HCT116 (cell line): ENCODE data around the gene MAP3K5. TPM values are rescaled to one million over a fixed set of nuclear protein-coding genes. Genes with fewer than 3 reads are reported as not detected.
A peak's percentile ranks its signal among the peaks of the same experiment; 100 is the strongest.

Source experiments
- ATAC-seq: fragments of 200-7000 bp; cut with Tn5 transposase; 2 replicates; pipeline ENCODE4 v1.9.1; 2020; ENCODE audit warnings: mild to moderate bottlenecking, moderate library complexity
- BruUV-seq: library from RNA; stranded (reverse); fragments of 400-500 nt; replicated peaks from 2 replicates; lab custom pipeline; 2021; lab: Mats Ljungman, UMichigan
- CTCF ChIA-PET: fragments of 300-600 bp; sonication (Branson Sonifier 250); formaldehyde crosslinking; loops from one replicate; lab custom pipeline; 2021; ENCODE audit warnings: antibody characterized with exemption; lab: Charles Lee
- POLR2A ChIA-PET: fragments of 300-600, 350-600 bp; sonication (Branson Sonifier 250); formaldehyde crosslinking; loops from one replicate; lab custom pipeline; 2021; ENCODE audit warnings: antibody characterized with exemption; lab: Charles Lee
- RAD21 ChIA-PET, 2 experiments: fragments of 300-600 bp; sonication (Branson Sonifier 250); formaldehyde crosslinking; loops; one replicate each; lab custom pipeline; 2023; ENCODE audit warnings: low total read pairs in 2 of 2; ENCODE audit not compliant: uncharacterized antibody in 2 of 2, unreplicated experiment in 2 of 2, low non-redundant PET in 1 of 2; lab: Charles Lee
- DNase-seq: peaks from one replicate; pipeline ENCODE4 v3.0.0-alpha.2; 2010; ENCODE audit warnings: low read depth, low spot score
- H2AFZ ChIP-seq: fragments of 200-600 bp; shearing (Covaris generic), sonication (generic); 2 replicates; pipeline ENCODE4 v1.6.1; 2017; ENCODE audit warnings: low read depth, mixed run types, mixed read lengths, antibody characterized with exemption, low read length; ENCODE audit not compliant: poor library complexity, severe bottlenecking
- H3K27ac ChIP-seq: 2 replicates; pipeline ENCODE4 v1.5.1; 2012; ENCODE audit warnings: low read depth, low read length
- H3K27me3 ChIP-seq: fragments of 200-600 bp; sonication (generic); 2 replicates; pipeline ENCODE4 v1.6.1; 2016; ENCODE audit warnings: mixed run types, low read length, mixed read lengths; ENCODE audit not compliant: insufficient read depth
- H3K36me3 ChIP-seq, 2 experiments: fragments of 200-500 bp in 1 of 2; fragments of 200-600 bp in 1 of 2; sonication (Bioruptor generic) in 1 of 2; sonication (generic) in 1 of 2; 2 replicates each; pipeline versions ENCODE4 v1.5.1 to v1.6.1; 2014 to 2016; ENCODE audit warnings: low read length in 2 of 2, inconsistent platforms in 1 of 2, mixed read lengths in 1 of 2, mixed run types in 1 of 2; ENCODE audit not compliant: insufficient read depth in 2 of 2, control insufficient read depth in 1 of 2
- H3K4me1 ChIP-seq, 2 experiments: fragments of 200-600 bp in 1 of 2; sonication (generic) in 1 of 2; 2 replicates each; pipeline versions ENCODE4 v1.5.1 to v1.6.1; 2012 to 2017; ENCODE audit warnings: low read length in 2 of 2, inconsistent platforms in 1 of 2, mild to moderate bottlenecking in 1 of 2, mixed read lengths in 1 of 2, mixed run types in 1 of 2, moderate library complexity in 1 of 2; ENCODE audit not compliant: insufficient read depth in 2 of 2, control insufficient read depth in 1 of 2
- H3K4me2 ChIP-seq: fragments of 200-600 bp; sonication (generic); 2 replicates; pipeline ENCODE4 v1.6.1; 2017; ENCODE audit warnings: mixed run types, low read length, mixed read lengths
- H3K4me3 ChIP-seq, 2 experiments: fragments of 200-600 bp in 1 of 2; sonication (generic) in 1 of 2; replicated peaks in 1 of 2; 2 replicates each; pipeline ENCODE4 v1.5.1; 2011 to 2016; ENCODE audit warnings: low read length in 2 of 2, control low read depth in 1 of 2, low read depth in 1 of 2, mild to moderate bottlenecking in 1 of 2, mixed read lengths in 1 of 2, mixed run types in 1 of 2
- H3K79me2 ChIP-seq: fragments of 200-600 bp; sonication (generic); 2 replicates; pipeline ENCODE4 v1.6.1; 2017; ENCODE audit warnings: mild to moderate bottlenecking, mixed run types, low read length, moderate library complexity, mixed read lengths; ENCODE audit not compliant: insufficient read depth
- H3K9ac ChIP-seq: fragments of 200-600 bp; sonication (generic); 2 replicates; pipeline ENCODE4 v1.6.1; 2016; ENCODE audit warnings: low read length, mixed read lengths
- H3K9me2 ChIP-seq: fragments of 200-600 bp; sonication (generic), shearing (Covaris generic); 2 replicates; pipeline ENCODE4 v1.6.1; 2017; ENCODE audit warnings: mixed run types, mild to moderate bottlenecking, moderate library complexity; ENCODE audit not compliant: insufficient read depth
- H3K9me3 ChIP-seq, 2 experiments: fragments of 200-500 bp in 1 of 2; fragments of 200-600 bp in 1 of 2; sonication (Bioruptor generic) in 1 of 2; sonication (generic) in 1 of 2; 2 replicates each; pipeline ENCODE4 v1.6.1; 2014 to 2017; ENCODE audit warnings: low read length in 2 of 2, mixed read lengths in 2 of 2, inconsistent platforms in 1 of 2, low read depth in 1 of 2, mild to moderate bottlenecking in 1 of 2, mixed run types in 1 of 2, moderate library complexity in 1 of 2; ENCODE audit not compliant: control insufficient read depth in 1 of 2, insufficient read depth in 1 of 2
- H4K20me1 ChIP-seq: fragments of 200-600 bp; sonication (generic), shearing (Covaris generic); 2 replicates; pipeline ENCODE4 v1.6.1; 2017; ENCODE audit warnings: mixed run types, mild to moderate bottlenecking, moderate library complexity; ENCODE audit not compliant: insufficient read depth
- ATF3 ChIP-seq: IDR thresholded peaks from 2 replicates; pipeline ENCODE4 v1.6.1; 2012
- CBX3 ChIP-seq: IDR thresholded peaks from 2 replicates; pipeline ENCODE4 v1.6.1; 2012; ENCODE audit warnings: low read depth
- CEBPB ChIP-seq: IDR thresholded peaks from 2 replicates; pipeline ENCODE4 v1.6.1; 2012; ENCODE audit warnings: low read depth
- CTCF ChIP-seq, 3 experiments: fragments of 200-600 bp in 1 of 3; sonication (generic) in 1 of 3; IDR thresholded peaks in 2 of 3; conservative IDR thresholded peaks in 1 of 3; 2 replicates each; pipeline ENCODE4 v1.5.1; 2012 to 2017; ENCODE audit warnings: low read depth in 2 of 3, low read length in 2 of 3, antibody characterized with exemption in 1 of 3, borderline replicate concordance in 1 of 3, control low read depth in 1 of 3, mild to moderate bottlenecking in 1 of 3, mixed read lengths in 1 of 3, mixed run types in 1 of 3, moderate library complexity in 1 of 3; ENCODE audit not compliant: insufficient read depth in 1 of 3
- EGR1 ChIP-seq: IDR thresholded peaks from 2 replicates; pipeline ENCODE4 v1.6.1; 2012; ENCODE audit warnings: low read depth
- ELF1 ChIP-seq: IDR thresholded peaks from 2 replicates; pipeline ENCODE4 v1.6.1; 2012; ENCODE audit warnings: low read depth, borderline replicate concordance
- EZH2 ChIP-seq: fragments of 200-600 bp; sonication (generic); IDR thresholded peaks from 2 replicates; pipeline ENCODE4 v1.6.1; 2017; ENCODE audit warnings: antibody characterized with exemption, mixed run types
- JUND ChIP-seq: IDR thresholded peaks from 2 replicates; pipeline ENCODE4 v1.6.1; 2012
- POLR2A ChIP-seq: IDR thresholded peaks from 2 replicates; pipeline ENCODE4 v1.7.0; 2011; ENCODE audit warnings: borderline replicate concordance; ENCODE audit not compliant: insufficient read depth, insufficient read length; ENCODE audit errors: extremely low read depth
- RAD21 ChIP-seq: IDR thresholded peaks from 2 replicates; pipeline ENCODE4 v1.6.1; 2012; ENCODE audit warnings: low read depth, mild to moderate bottlenecking
- SP1 ChIP-seq: IDR thresholded peaks from 2 replicates; pipeline ENCODE4 v1.6.1; 2012; ENCODE audit warnings: low read depth
- SRF ChIP-seq: IDR thresholded peaks from 2 replicates; pipeline ENCODE4 v1.6.1; 2012; ENCODE audit warnings: low read depth
- ZBTB33 ChIP-seq: IDR thresholded peaks from 2 replicates; pipeline ENCODE4 v1.6.1; 2011; ENCODE audit warnings: mild to moderate bottlenecking, low read length, moderate library complexity; ENCODE audit not compliant: insufficient replicate concordance; ENCODE audit errors: extremely low read depth
- ZNF274 ChIP-seq: fragments of 200-500 bp; sonication (Bioruptor generic); IDR thresholded peaks from 2 replicates; pipeline ENCODE4 v1.6.1; 2014; ENCODE audit warnings: mild to moderate bottlenecking, low read depth, low read length, inconsistent platforms
- intact Hi-C: fragments of 100-400 bp; cut with micrococcal nuclease; formaldehyde crosslinking; loops from 2 replicates; pipeline ENCODE4 v1.10.0; 2022
- total RNA-seq: library from RNA; stranded (reverse); gene quantifications from one replicate; pipeline ENCODE4 v1.2.1, GENCODE V29; 2021; ENCODE audit not compliant: unreplicated experiment
- TF ChIP-seq, protein P1 (sequence below): IDR thresholded peaks from 2 replicates; pipeline ENCODE4 v1.6.1; 2012; ENCODE audit warnings: low read depth

MAP3K5 gene
- total RNA-seq, 1 experiment from 2014 or later = 11.8 TPM

GRCh38 chr6:136696783-136697364 is 95.4 kb downstream of the MAP3K5 start:
- Histone ChIP-seq H3K79me2 (no peaks in the 10 kb centered on the region), H4K20me1 (no peaks in the 10 kb centered on the region)
- no peak for TF ChIP-seq CBX3
- TF ChIP-seq EGR1 = no peak
- no peak for TF ChIP-seq SP1
- no peak for TF ChIP-seq CTCF (IDR thresholded peaks at IDR 0.05 in 2 of 3, conservative IDR thresholded peaks at IDR 0.05 in 1 of 3; ENCODE audit: borderline replicate concordance in 1 of 3, insufficient read depth in 1 of 3, low read depth in 2 of 3, low read length in 2 of 3)
- no peak for TF ChIP-seq ZNF274
- TF ChIP-seq ELF1 = no peak
- no peak for TF ChIP-seq POLR2A
- TF ChIP-seq SRF = no peak
- no peak for TF ChIP-seq ATF3
- TF ChIP-seq ZBTB33 = no peak
- TF ChIP-seq EZH2 = no peak
- TF ChIP-seq JUND = no peak
- TF ChIP-seq CEBPB = no peak
- TF ChIP-seq, protein P1, sequence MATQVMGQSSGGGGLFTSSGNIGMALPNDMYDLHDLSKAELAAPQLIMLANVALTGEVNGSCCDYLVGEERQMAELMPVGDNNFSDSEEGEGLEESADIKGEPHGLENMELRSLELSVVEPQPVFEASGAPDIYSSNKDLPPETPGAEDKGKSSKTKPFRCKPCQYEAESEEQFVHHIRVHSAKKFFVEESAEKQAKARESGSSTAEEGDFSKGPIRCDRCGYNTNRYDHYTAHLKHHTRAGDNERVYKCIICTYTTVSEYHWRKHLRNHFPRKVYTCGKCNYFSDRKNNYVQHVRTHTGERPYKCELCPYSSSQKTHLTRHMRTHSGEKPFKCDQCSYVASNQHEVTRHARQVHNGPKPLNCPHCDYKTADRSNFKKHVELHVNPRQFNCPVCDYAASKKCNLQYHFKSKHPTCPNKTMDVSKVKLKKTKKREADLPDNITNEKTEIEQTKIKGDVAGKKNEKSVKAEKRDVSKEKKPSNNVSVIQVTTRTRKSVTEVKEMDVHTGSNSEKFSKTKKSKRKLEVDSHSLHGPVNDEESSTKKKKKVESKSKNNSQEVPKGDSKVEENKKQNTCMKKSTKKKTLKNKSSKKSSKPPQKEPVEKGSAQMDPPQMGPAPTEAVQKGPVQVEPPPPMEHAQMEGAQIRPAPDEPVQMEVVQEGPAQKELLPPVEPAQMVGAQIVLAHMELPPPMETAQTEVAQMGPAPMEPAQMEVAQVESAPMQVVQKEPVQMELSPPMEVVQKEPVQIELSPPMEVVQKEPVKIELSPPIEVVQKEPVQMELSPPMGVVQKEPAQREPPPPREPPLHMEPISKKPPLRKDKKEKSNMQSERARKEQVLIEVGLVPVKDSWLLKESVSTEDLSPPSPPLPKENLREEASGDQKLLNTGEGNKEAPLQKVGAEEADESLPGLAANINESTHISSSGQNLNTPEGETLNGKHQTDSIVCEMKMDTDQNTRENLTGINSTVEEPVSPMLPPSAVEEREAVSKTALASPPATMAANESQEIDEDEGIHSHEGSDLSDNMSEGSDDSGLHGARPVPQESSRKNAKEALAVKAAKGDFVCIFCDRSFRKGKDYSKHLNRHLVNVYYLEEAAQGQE = no peak
- TF ChIP-seq RAD21 = no peak
- TF ChIP-seq, all 23 proteins: peak for 0
- DNase-seq (no peak), ATAC-seq (no peak)
- peaks cover 19 to 23% of the 10 kb centered on the region in 2 experiments; a peak in 3 of 4 replicates for H3K4me1 ChIP-seq
- H3K36me3 ChIP-seq = no peaks in the 10 kb centered on the region
- no peaks in the 10 kb centered on the region for H3K27me3 ChIP-seq
- H3K4me3 ChIP-seq = no peak overlapping the region
- RAD21 ChIA-PET = no interaction called here
- intact Hi-C loops = no loop called here
- TSS peak; percentile 16 for BruUV-seq
- H3K9me3 ChIP-seq = no peaks in the 10 kb centered on the region
- no peak overlapping the region for H3K9ac ChIP-seq
- no peak overlapping the region for H2AFZ ChIP-seq
- H3K9me2 ChIP-seq = no peaks in the 10 kb centered on the region
- H3K4me2 ChIP-seq = no peak overlapping the region
- H3K27ac ChIP-seq = no peak overlapping the region
- CTCF ChIA-PET = no interaction called here
- POLR2A ChIA-PET = no interaction called here
